ELF-1 (cell line): ENCODE measurements around the gene SLC29A3.
"Not testable (repeated sequence)": the region's sequence is repeated elsewhere in the genome, so short reads cannot be mapped to it uniquely, and the experiment has no call there.

Source experiments
- DNase-seq: peaks from one replicate; pipeline ENCODE4 v3.0.0-alpha.2; 2016; ENCODE audit warnings: low read depth, low spot score

SLC29A3 gene

DNA sequence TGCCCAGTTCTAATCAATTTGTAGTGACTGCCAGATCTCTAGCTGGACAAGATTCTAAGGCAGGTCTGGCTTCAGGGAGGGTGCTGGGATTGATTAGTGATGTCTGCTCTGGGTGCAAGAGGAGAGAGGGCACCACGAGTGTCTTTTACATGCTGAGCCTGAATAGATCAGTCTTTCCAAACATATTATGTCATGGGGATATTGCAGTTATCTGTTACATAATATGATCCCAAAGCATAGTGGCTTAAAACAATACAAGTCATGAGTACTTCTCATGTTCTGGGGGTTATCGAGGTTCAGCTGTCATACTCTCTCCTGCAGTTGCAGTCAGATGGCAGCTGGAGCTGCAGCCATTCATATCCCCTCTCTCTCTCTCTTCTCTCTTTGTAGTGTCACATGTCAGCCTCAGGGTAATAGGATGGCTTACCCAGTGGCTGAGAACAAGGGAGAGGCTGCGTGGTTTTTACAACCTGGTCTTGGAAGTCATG is 26.0 kb downstream of the SLC29A3 start:
- peak; percentile 38 for DNase-seq

DNA sequence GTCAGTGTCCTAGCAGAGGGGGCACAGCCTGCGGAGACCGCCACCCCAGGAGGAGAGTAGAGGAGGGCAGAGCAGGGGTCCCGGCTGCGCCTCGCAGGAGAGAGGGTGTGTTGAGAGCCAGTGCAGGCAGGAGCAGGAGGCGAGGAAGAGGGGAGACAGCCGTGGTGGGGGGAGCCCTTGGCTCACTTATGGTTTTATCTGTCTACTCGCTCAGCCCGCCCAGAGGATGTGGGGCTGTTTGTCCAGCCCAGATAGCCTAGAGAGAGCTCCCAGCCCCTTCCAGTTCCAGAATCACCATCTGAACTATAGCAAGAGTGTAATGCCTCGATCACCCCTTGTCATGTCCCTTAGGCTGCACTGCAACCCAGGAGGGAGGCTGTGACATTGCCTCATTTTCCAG is 26.6 kb downstream of the SLC29A3 start:
- DNase-seq: no peak

- DNase-seq: no peak
Observed at GRCh38 chr10:71346731-71347130, 27.7 kb downstream of the SLC29A3 start.

- no peak for DNase-seq
Observed at GRCh38 chr10:71347587-71348395, 28.7 kb downstream of the SLC29A3 start.

DNA sequence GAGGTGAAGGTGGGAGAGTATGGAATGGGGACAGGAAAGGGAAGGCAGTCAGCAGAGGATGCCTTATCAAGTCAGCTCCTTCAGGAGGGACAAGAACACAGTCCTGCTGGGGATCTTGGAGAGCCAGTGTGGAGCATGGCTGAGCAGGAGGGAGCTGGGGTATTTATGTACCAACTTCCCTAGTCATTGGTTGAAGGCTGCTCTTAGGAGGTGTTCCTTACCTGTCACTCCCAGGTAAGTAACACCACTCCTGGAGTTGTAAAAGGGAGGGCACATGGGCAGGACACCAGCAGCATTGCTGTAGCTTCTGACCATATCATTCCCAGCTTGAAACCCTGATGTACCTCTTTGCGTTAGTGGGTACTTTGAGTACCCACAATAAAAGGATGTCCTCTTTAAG is 29.8 kb downstream of the SLC29A3 start:
- DNase-seq: no peak

DNA sequence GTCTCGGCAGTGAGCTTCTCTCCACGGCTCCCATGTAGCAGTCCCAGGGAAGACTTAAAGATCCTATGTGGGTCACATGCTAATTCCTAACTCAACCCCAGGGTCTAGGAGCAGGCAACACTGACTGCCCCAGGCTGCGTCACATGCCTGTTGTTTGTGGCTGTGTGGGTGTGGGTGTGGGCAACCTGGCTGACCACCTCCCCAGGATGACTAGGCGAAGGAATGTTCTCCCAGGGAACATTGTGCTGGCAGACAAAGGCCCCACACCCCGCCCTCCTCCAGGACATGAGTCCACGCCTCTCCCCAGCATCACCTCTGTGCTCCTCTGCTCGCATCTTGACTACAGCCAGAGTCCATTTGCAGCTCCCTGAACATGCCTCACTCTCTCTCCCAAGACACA is 30.3 kb downstream of the SLC29A3 start:
- peak; percentile 75 for DNase-seq

- no peak for DNase-seq
Observed at GRCh38 chr10:71351087-71351486, 32.0 kb downstream of the SLC29A3 start.

GRCh38 chr10:71351628-71352319 is 32.7 kb downstream of the SLC29A3 start:
- no peak for DNase-seq

- no peak for DNase-seq
Observed at GRCh38 chr10:71353639-71354038, 34.6 kb downstream of the SLC29A3 start.

DNA sequence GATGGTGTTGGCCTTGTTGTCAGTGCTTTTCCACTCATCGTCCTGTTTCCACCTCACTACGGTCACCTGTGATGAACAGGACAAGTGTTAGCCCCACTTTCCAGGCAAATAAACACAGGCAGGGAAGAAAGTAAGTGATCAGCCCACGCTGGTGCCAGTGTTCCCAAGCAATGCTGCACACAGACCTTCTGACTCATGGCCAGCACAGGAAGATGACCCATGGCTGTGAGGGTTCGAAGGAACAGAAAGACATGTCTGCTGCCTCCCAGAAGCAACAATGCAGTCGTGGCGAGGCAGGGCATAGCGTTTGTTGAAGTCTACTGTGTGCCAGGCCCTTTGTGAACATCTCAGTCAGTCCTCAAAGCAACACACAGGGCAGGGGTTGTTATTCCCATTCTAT is 35.7 kb downstream of the SLC29A3 start:
- no peak for DNase-seq

GRCh38 chr10:71355886-71356285 is 36.8 kb downstream of the SLC29A3 start:
- no peak for DNase-seq

- DNase-seq: peak; percentile 43
Observed at GRCh38 chr10:71357792-71358265, 38.8 kb downstream of the SLC29A3 start.

GRCh38 chr10:71358277-71358676 is 39.2 kb downstream of the SLC29A3 start:
- DNase-seq: no peak

DNA sequence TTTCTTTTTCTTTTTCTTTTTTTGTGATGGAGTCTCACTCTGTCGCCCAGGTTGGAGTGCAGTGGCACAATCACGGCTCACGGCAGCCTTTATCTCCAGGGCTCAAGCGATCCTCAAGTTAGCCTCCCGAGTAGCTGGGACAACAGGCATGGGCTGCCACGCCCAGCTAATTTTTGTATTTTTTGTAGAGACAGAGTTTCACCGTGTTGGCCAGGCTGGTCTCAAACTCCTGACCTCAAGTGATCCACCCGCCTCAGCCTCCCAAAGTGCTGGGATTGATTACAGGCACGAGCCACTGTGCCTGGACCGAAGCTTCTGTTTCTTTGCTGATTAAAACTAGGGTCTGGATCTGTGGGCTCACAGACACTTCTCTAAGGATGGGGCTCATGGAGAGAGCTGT is 39.8 kb downstream of the SLC29A3 start:
- DNase-seq: not testable (repeated sequence)

GRCh38 chr10:71359364-71360046 is 40.4 kb downstream of the SLC29A3 start:
- no peak for DNase-seq

DNA sequence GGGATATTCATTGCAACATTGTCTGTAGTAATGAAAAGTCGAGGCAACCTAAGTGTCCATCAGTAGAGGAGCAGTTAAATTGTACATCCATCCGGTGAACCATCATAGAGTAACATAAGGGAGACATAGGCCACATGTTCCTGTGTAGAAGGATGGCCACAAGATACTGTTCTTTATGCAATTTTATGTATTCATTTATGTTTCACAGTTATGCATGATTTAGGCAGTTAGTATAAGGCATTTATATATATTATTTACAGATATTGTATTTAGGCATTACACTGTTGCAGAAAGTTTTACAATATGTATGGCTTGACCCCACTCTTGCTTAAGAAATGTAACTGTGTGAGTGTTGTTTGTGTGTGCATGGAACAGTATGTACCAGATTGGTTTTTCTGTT is 41.7 kb downstream of the SLC29A3 start:
- DNase-seq: no peak

DNA sequence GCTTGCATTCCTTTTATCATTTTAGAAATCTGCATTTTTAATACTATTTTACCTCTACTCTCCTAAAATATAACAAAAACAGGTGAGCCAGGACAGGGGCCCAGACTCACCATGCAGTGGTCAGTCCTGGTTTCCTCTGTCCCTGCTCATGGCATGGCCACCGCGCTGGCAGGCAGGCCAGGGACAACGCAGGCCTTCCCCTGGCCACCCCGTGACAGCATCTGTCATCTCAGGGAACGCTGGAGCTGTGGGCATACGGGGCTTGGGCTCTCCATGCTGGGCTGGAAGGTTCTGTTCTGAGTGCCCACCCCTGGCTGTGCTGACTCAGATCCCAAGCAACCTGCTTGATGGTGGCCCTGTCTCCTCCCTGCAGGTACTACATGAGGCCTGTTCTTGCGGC is 42.5 kb downstream of the SLC29A3 start:
- no peak for DNase-seq

DNA sequence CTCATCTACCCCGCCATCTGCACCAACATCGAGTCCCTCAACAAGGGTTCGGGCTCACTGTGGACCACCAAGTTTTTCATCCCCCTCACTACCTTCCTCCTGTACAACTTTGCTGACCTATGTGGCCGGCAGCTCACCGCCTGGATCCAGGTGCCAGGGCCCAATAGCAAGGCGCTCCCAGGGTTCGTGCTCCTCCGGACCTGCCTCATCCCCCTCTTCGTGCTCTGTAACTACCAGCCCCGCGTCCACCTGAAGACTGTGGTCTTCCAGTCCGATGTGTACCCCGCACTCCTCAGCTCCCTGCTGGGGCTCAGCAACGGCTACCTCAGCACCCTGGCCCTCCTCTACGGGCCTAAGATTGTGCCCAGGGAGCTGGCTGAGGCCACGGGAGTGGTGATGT is 43.1 kb downstream of the SLC29A3 start:
- no peak for DNase-seq

DNA sequence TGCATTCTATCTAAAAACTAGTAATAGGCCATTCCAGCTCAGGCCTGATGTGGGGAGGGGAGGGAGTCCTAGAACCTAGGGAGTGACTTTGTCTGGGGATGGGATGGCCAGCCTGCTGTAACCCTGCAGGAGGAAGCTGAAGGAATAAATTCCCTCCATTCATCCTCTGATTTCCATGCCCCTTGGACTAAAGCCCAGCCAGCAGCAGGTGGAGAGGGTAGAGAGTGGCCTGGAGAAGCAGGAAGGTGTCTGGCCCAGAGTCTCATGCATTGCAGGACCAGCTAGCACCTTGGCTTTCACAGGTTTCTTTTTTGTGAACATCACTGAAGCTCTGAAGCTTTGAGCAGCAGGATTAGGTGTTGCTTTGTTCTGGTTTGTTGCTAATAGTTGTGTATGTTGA is 44.9 kb downstream of the SLC29A3 start:
- no peak for DNase-seq

DNA sequence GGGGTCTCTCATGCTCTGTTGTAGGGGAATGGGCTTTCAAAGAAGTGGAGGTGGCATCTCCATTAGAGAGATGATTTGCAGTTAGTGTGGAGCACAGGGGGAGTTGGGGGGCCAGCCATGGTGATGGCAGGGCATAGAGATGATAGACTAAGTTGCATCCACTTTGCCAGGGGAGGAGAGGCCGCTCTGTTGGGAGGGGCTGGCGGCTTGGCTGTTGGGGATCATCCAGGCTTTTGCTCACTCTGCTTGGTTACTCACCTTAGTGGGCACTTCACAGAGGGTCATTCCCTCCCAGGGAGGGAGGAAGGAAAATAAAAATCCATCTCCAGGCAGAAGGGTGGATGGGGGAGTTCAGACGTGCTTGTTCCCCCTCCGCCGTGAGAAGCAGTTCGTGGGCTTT is 46.3 kb downstream of the SLC29A3 start:
- DNase-seq: no peak

DNA sequence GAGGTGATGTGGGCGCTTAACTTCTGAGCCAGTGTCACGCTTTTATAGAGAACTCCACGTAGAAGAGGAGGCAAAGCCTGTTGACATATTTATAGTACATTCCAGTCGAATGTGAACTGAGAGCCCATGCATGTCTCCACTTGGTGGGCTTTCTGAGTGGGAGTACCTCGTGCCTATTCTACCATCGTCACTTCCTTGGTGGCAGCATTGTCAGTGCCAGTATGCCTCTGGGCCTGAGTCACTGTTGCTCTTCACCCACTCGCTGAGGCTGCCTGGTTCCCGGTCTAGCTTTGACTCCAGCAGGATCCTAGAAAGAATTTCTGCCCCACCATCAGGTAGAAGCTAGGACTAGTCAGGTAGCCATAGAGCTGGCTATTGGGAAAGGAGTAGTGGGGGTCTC is 47.6 kb downstream of the SLC29A3 start:
- no peak for DNase-seq

- DNase-seq: no peak
Observed at GRCh38 chr10:71367271-71367670, 48.2 kb downstream of the SLC29A3 start.
